Loucy (cell line): Measurements from ENCODE around the gene ANKRD23.

ENCODE experiments used
- EZH2phosphoT487 ChIP-seq: fragments of 200-600 bp; IDR thresholded peaks from 2 replicates; pipeline ENCODE4 v1.6.1; 2018; ENCODE audit warnings: antibody characterized with exemption, mild to moderate bottlenecking, moderate library complexity, borderline replicate concordance
- TF ChIP-seq, protein P1 (sequence below): fragments of 200-600 bp; sonication (generic); conservative IDR thresholded peaks from 2 replicates; pipeline ENCODE4 v1.5.1; 2014; ENCODE audit warnings: mild to moderate bottlenecking, antibody characterized with exemption, low read length

DNA sequence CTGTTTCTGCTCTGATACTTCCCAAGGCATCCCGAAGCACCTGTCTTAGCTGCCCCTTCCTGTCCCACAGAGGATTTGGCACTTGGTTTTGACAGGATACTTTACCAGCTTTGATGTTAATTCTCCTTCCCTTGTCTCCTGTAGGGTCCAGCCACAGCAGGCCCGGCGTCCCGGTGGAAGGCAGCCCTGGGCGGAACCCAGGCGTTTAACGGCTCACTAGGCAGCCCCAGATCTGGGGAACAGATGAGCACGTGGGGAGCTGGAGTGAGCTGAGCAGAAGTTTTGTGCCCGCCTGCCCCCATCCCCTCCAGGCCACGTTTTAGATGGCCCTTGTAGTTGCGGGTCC, 11.4 kb downstream of the ANKRD23 start:
- TF ChIP-seq, protein P1, sequence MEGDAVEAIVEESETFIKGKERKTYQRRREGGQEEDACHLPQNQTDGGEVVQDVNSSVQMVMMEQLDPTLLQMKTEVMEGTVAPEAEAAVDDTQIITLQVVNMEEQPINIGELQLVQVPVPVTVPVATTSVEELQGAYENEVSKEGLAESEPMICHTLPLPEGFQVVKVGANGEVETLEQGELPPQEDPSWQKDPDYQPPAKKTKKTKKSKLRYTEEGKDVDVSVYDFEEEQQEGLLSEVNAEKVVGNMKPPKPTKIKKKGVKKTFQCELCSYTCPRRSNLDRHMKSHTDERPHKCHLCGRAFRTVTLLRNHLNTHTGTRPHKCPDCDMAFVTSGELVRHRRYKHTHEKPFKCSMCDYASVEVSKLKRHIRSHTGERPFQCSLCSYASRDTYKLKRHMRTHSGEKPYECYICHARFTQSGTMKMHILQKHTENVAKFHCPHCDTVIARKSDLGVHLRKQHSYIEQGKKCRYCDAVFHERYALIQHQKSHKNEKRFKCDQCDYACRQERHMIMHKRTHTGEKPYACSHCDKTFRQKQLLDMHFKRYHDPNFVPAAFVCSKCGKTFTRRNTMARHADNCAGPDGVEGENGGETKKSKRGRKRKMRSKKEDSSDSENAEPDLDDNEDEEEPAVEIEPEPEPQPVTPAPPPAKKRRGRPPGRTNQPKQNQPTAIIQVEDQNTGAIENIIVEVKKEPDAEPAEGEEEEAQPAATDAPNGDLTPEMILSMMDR: no peak
- no peak for TF ChIP-seq EZH2phosphoT487
